ENCODE measurements around the gene PRAMEF15.
"Not testable (repeated sequence)": the region's sequence is repeated elsewhere in the genome, so short reads cannot be mapped to it uniquely, and the experiment has no call there.

The PRAMEF15 gene

DNA sequence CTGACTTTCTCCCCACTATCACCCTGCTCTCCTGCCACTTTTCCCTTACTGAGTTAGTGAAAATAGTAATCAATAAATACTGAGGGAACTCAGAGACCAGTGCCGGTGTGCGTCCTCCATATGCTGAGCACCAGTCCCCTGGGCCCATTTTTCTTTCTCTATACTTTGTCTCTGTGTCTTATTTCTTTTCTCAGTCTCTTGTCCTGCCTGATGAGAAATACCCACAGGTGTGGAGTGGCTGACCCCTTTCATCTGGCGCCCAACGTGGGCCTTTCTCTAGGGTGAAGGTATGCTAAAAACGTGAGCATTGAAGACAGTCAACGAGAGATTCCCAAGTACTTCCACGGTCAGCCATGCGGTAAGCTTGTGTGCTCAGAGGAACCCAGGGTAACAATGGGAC is 38.1 kb downstream of the PRAMEF15 start:
- not testable (repeated sequence) for H3K4me1 ChIP-seq (ENCODE audit: control insufficient read depth, insufficient read depth, low read length); H3K27me3 ChIP-seq (ENCODE audit: control insufficient read depth, insufficient read depth, low read length); H3K9ac ChIP-seq (ENCODE audit: low read length); H3K9me3 ChIP-seq (ENCODE audit: control insufficient read depth, insufficient read depth, low read depth, low read length); H3K36me3 ChIP-seq (ENCODE audit: control insufficient read depth, insufficient read depth, low read length); H3K27ac ChIP-seq (ENCODE audit: low read depth, low read length); H3K4me3 ChIP-seq (ENCODE audit: low read depth, low read length)

GRCh38 chr1:13354475-13354874 is 39.1 kb downstream of the PRAMEF15 start:
- H3K27me3 ChIP-seq (ENCODE audit: control insufficient read depth, insufficient read depth, low read length); H3K9ac ChIP-seq (ENCODE audit: low read length); H3K9me3 ChIP-seq (ENCODE audit: control insufficient read depth, insufficient read depth, low read depth, low read length); H3K36me3 ChIP-seq (ENCODE audit: control insufficient read depth, insufficient read depth, low read length); H3K4me3 ChIP-seq (ENCODE audit: low read depth, low read length); H3K27ac ChIP-seq (ENCODE audit: low read depth, low read length); H3K4me1 ChIP-seq (ENCODE audit: control insufficient read depth, insufficient read depth, low read length): not testable (repeated sequence)

DNA sequence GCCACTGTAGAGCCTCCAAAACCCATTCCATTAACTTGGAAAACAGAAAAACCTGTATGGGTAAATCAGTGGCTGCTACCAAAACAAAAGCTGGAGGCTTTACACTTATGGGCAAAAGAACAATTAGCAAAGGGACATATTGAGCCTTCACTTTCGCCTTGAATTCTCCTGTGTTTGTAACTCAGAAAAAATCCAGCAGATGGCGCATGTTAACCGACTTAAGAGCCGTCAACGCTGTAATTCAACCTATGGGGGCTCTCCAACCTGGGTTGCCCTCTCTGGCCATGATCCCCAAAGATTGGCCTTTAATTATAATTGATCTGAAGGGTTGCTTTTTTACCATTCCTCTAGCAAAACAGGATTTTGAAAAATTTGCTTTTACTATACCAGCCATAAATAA is 41.4 kb downstream of the PRAMEF15 start:
- not testable (repeated sequence) for H3K9me3 ChIP-seq (ENCODE audit: control insufficient read depth, insufficient read depth, low read depth, low read length); H3K9ac ChIP-seq (ENCODE audit: low read length); H3K27me3 ChIP-seq (ENCODE audit: control insufficient read depth, insufficient read depth, low read length); H3K4me1 ChIP-seq (ENCODE audit: control insufficient read depth, insufficient read depth, low read length); H3K27ac ChIP-seq (ENCODE audit: low read depth, low read length); H3K36me3 ChIP-seq (ENCODE audit: control insufficient read depth, insufficient read depth, low read length); H3K4me3 ChIP-seq (ENCODE audit: low read depth, low read length)

GRCh38 chr1:13362364-13362763 is 47.0 kb downstream of the PRAMEF15 start:
- not testable (repeated sequence) for H3K27ac ChIP-seq (ENCODE audit: low read depth, low read length); H3K27me3 ChIP-seq (ENCODE audit: control insufficient read depth, insufficient read depth, low read length); H3K36me3 ChIP-seq (ENCODE audit: control insufficient read depth, insufficient read depth, low read length); H3K9ac ChIP-seq (ENCODE audit: low read length); H3K4me1 ChIP-seq (ENCODE audit: control insufficient read depth, insufficient read depth, low read length); H3K9me3 ChIP-seq (ENCODE audit: control insufficient read depth, insufficient read depth, low read depth, low read length); H3K4me3 ChIP-seq (ENCODE audit: low read depth, low read length)

DNA sequence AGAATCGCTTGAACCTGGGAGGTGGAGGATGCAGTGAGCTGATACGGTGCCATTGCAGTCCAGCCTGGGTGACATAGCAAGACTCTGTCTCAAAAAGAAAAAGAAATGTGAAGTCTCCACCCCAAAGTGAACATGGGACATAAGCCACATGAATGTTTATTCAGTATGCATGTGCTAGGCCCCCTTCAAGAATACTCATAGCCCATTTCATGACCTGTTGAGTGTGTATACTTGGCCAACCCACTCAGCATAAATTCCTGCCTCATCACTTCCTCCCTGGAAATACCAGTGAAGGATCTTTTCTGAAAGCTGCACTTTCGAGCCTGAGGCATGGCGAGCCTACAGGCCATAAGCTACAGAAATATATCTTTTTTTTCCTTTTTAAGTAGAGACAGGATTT is 49.5 kb downstream of the PRAMEF15 start:
- H3K27me3 ChIP-seq (ENCODE audit: control insufficient read depth, insufficient read depth, low read length); H3K9ac ChIP-seq (ENCODE audit: low read length); H3K36me3 ChIP-seq (ENCODE audit: control insufficient read depth, insufficient read depth, low read length); H3K4me1 ChIP-seq (ENCODE audit: control insufficient read depth, insufficient read depth, low read length); H3K4me3 ChIP-seq (ENCODE audit: low read depth, low read length); H3K9me3 ChIP-seq (ENCODE audit: control insufficient read depth, insufficient read depth, low read depth, low read length); H3K27ac ChIP-seq (ENCODE audit: low read depth, low read length): not testable (repeated sequence)

DNA sequence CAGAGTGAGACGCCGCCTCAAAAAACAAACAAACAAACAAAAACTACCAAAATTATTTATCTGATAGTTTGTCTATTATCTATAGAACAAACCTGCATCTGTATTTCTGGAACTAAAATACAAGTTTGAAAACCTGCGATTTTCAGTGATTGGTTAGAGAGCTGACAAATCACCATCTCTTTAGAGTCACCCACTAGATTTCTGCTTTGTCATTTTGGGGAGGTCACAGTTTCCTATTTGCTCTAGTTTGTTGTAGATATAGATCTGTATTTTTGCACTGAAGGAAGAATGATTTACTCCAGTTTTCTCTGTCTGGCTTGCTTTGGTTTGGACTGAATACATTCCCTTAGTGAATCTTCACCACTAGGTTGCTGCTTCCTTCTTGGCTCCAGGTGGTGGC is 51.2 kb downstream of the PRAMEF15 start:
- H3K4me1 ChIP-seq (ENCODE audit: control insufficient read depth, insufficient read depth, low read length); H3K27me3 ChIP-seq (ENCODE audit: control insufficient read depth, insufficient read depth, low read length); H3K36me3 ChIP-seq (ENCODE audit: control insufficient read depth, insufficient read depth, low read length); H3K4me3 ChIP-seq (ENCODE audit: low read depth, low read length); H3K27ac ChIP-seq (ENCODE audit: low read depth, low read length); H3K9me3 ChIP-seq (ENCODE audit: control insufficient read depth, insufficient read depth, low read depth, low read length); H3K9ac ChIP-seq (ENCODE audit: low read length): not testable (repeated sequence)

DNA sequence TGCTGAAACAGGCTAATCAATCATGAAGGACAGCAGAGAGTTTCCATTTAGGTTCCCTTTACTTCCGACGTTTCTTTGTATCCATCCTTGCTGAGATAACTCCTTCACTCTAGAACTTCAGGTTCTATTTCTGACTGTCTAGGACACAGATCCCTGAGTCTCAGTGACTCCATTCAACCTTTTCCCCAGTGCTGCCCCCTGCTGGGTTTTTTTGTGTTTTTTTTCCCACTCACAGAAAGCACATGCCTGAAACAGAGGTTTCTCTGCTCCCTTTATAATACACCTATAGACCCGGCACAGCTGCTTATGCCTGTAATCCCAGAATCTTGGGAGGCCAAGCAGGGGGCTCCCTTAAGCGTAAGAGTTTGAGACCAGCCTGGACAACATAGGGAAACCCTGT is 53.2 kb downstream of the PRAMEF15 start:
- H3K4me3 ChIP-seq (ENCODE audit: low read depth, low read length); H3K9ac ChIP-seq (ENCODE audit: low read length); H3K36me3 ChIP-seq (ENCODE audit: control insufficient read depth, insufficient read depth, low read length); H3K4me1 ChIP-seq (ENCODE audit: control insufficient read depth, insufficient read depth, low read length); H3K27ac ChIP-seq (ENCODE audit: low read depth, low read length); H3K27me3 ChIP-seq (ENCODE audit: control insufficient read depth, insufficient read depth, low read length): not testable (repeated sequence)
- peaks cover 17% of the 10 kb centered on the region; the same call in 1 of the 2 replicates for H3K9me3 ChIP-seq (ENCODE audit: control insufficient read depth, insufficient read depth, low read depth, low read length)
